Psoas muscle (tissue), 8 donors: Measurements from ENCODE around the gene FNTB. TPM values are rescaled to one million over a fixed set of nuclear protein-coding genes. Genes with fewer than 3 reads are reported as not detected.

Experiments
- ATAC-seq, 4 donors: fragments of 200-7000 bp; cut with Tn5 transposase; one replicate each; pipeline ENCODE4 v1.9.1; 2020; ENCODE audit warnings: moderate library complexity in 3 of 4, mild to moderate bottlenecking in 2 of 4
- DNase-seq, 2 donors: peaks; one replicate each; pipeline ENCODE4 v3.0.0-alpha.2; 2020
- H3K27ac ChIP-seq: fragments of 200-600 bp; one replicate; pipeline ENCODE4 v1.8.0; 2022
- H3K27me3 ChIP-seq, 3 donors: fragments of 200-600 bp in 1 of 3; one replicate each; pipeline versions ENCODE4 v1.6.1 to v1.8.0; 2013 to 2022; ENCODE audit warnings: low read length in 2 of 3, mild to moderate bottlenecking in 2 of 3, moderate library complexity in 1 of 3; ENCODE audit not compliant: insufficient read depth in 3 of 3
- H3K36me3 ChIP-seq, 2 donors: fragments of 200-600 bp in 1 of 2; one replicate each; pipeline versions ENCODE4 v1.6.1 to v1.8.0; 2013 to 2022; ENCODE audit warnings: low read depth in 1 of 2, mild to moderate bottlenecking in 1 of 2, moderate library complexity in 1 of 2; ENCODE audit not compliant: insufficient read depth in 1 of 2
- H3K4me1 ChIP-seq: fragments of 200-600 bp; one replicate; pipeline ENCODE4 v1.8.0; 2022
- H3K4me3 ChIP-seq: fragments of 200-600 bp; one replicate; pipeline ENCODE4 v1.8.0; 2022; ENCODE audit warnings: mild to moderate bottlenecking
- H3K9me3 ChIP-seq: fragments of 200-600 bp; one replicate; pipeline ENCODE4 v1.8.0; 2022
- WGBS, 3 donors: extraction: QIAGEN DNeasy Blood & Tissue Kit; methylation state at CpG; one replicate each; pipeline versions ENCODE4 v1.1.6 to v1.1.7; 2013; 5-methylcytosine and 5-hydroxymethylcytosine counted together
- intact Hi-C, 2 donors: fragments of 100-400 bp; cut with DNase I; formaldehyde crosslinking; loops; one replicate each; pipeline versions ENCODE4 v1.11.0 to v1.14.2; 2022
- polyA plus RNA-seq, 3 donors: library from polyadenylated mRNA; stranded (reverse); fragments of 200-250 nt; gene quantifications; one replicate each; pipeline ENCODE4 v1.2.3, GENCODE V29; 2013
- total RNA-seq, 4 donors: library from RNA; stranded (reverse); fragmentation: NEBNext Ultra II Directional in 2 of 4; extraction: Animal tissue kit (Norgen Biotek cat#: 25700) in 2 of 4; gene quantifications; one replicate each; pipeline versions ENCODE4 v1.2.1 to v1.2.4, GENCODE V29; 2021 to 2023
- TF ChIP-seq, protein P1 (sequence below): fragments of 200-600 bp; IDR thresholded peaks from one replicate; pipeline ENCODE4 v1.8.0; 2022; ENCODE audit warnings: antibody characterized with exemption
- donor health status: healthy with polysubstance abuse.
- donor health status: DM: no; HTN: no; CAD: no; lungs with moderate emphysema.
- donor health status: Bipolar disorder and iron deficiency.
- donor health status: healthy.
- donor health status: DM: yes; HTN: yes; CAD: no.
- donor health status: DM: no; HTN: no; CAD: no.
- donor health status: DM: no; HTN: no; CAD: no.
- donor health status: DM: yes; HTN: yes; CAD: no.

FNTB gene
- total and polyA plus RNA-seq, 7 donors: 10.2 to 28.8 (median 19.4) TPM

DNA sequence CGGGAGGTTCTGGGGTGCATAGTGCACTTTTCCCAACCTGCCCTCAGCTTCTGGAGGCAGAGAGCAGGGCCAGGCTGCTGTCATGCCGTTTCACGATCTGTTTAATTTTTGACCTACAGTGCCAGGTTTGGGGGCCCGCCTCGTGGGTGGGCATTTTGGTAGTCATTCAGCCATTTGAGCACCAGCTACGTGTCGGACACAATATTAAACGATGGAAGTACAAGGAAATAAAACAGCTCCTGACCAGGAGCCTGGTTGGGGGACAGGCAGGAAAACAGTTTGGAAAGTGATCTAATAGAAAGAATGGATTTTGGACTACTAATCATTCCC, 708 bp downstream of the FNTB start:
- H3K36me3 ChIP-seq: no peaks in the 10 kb centered on the region
- H3K4me3 ChIP-seq: peak overlapping the region; percentile 84
- no peaks in the 10 kb centered on the region for H3K27me3 ChIP-seq
- intact Hi-C loops: loop anchor here (2.0 to 10.0 kb wide), 7 partner anchors 33 to 835 kb away; partner anchors contain the start of gene FUT8 (in 1 of the 2)
- 0 to 1% (median 0%) methylated on average over 8 of the region's 8 CpGs for WGBS, 3 donors
- DNase-seq (no peak), ATAC-seq (no peak)
- peaks cover 15% of the 10 kb centered on the region for H3K4me1 ChIP-seq
- TF ChIP-seq, protein P1, sequence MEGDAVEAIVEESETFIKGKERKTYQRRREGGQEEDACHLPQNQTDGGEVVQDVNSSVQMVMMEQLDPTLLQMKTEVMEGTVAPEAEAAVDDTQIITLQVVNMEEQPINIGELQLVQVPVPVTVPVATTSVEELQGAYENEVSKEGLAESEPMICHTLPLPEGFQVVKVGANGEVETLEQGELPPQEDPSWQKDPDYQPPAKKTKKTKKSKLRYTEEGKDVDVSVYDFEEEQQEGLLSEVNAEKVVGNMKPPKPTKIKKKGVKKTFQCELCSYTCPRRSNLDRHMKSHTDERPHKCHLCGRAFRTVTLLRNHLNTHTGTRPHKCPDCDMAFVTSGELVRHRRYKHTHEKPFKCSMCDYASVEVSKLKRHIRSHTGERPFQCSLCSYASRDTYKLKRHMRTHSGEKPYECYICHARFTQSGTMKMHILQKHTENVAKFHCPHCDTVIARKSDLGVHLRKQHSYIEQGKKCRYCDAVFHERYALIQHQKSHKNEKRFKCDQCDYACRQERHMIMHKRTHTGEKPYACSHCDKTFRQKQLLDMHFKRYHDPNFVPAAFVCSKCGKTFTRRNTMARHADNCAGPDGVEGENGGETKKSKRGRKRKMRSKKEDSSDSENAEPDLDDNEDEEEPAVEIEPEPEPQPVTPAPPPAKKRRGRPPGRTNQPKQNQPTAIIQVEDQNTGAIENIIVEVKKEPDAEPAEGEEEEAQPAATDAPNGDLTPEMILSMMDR: no peak
- peak overlapping the region; percentile 90 for H3K27ac ChIP-seq
- no peaks in the 10 kb centered on the region for H3K9me3 ChIP-seq

DNA sequence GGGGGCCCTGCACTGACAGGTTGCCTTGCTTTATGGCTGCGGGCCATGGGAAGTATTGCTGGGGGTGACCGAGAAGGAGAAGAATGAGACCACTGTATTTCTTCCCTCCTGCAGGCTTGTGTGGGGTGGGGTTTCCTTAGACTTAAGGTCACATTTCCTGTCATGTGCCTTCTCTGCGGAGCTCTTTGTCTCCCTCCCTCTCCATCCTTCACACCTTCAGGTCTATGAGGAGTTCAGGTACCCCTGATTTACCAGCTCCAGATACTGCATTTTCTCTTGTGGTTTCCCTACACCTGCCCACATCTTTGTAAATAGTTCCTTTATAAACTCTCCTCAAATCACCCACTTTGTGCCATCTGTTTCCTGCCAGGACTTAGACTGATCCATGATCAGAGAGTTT, 3.6 kb downstream of the FNTB start:
- no peaks in the 10 kb centered on the region for H3K36me3 ChIP-seq
- H3K27me3 ChIP-seq: no peaks in the 10 kb centered on the region
- H3K27ac ChIP-seq: no peak overlapping the region
- H3K4me3 ChIP-seq: no peak overlapping the region
- H3K4me1 ChIP-seq: peaks cover 15% of the 10 kb centered on the region
- TF ChIP-seq, protein P1: no peak
- intact Hi-C loops: no loop called here
- H3K9me3 ChIP-seq: no peaks in the 10 kb centered on the region
- 70 to 82% (median 79%) methylated on average over 3 of the region's 3 CpGs for whole genome bisulfite sequencing, 3 donors
- ATAC-seq (no peak), DNase-seq (no peak)

DNA sequence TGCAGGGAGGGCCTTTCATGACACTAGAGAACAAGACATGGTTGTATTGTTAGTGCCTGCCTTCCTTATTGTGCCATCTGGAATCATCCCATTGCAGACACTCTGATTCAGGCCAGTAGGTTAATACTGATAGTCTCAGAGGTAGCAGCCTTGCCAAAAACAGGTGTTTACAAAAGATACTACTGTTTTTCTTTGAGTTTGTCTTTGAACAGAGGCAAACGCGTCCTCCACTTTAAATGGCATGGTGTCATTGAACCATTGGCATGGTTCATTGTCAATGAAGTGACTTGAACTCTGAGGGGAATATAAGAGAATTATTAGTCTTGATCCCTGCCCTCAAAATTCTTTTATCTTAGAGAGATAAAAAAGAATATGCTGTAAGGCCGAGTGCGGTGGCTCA, 4.2 kb downstream of the FNTB start:
- TF ChIP-seq, protein P1: no peak
- Histone ChIP-seq H3K9me3 (no peaks in the 10 kb centered on the region), H3K4me3 (no peak overlapping the region), H3K27me3 (no peaks in the 10 kb centered on the region), H3K27ac (no peak overlapping the region), H3K4me1 (peaks cover 15% of the 10 kb centered on the region), H3K36me3 (no peaks in the 10 kb centered on the region)
- no peak for ATAC-seq
- intact Hi-C loops: no loop called here
- 93 to 95% (median 95%) methylated on average over 4 of the region's 4 CpGs for WGBS, 3 donors
- DNase-seq: no peak

DNA sequence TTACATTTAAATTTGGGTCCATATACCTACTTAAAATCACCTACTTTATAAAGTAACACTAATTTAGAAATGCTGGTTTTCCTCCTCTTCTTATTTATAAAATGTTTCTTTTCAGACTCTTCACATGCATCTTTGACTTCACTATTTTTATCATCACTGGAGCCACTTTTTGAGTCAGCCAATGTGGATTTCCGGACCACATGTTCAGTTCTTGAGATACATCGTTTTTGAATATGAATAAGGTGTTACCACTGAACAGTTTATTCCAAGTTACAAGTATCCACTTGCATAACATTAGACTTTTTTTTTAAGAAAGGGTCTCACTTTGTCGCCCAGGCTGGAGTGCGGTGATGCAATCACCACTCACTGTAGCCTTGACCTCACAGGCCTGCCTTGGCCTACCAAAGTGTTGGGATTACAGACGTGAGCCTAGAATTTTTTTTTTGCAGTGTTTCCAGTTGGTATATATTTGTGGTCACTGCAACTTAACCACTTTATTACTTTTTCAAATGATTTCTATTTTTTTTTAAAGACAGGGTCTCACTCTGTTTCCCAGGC, 5.7 kb downstream of the FNTB start:
- Histone ChIP-seq H3K27me3 (no peaks in the 10 kb centered on the region), H3K27ac (peak overlapping the region; percentile 3), H3K4me1 (peaks cover 11% of the 10 kb centered on the region), H3K4me3 (no peak overlapping the region), H3K36me3 (no peaks in the 10 kb centered on the region), H3K9me3 (no peaks in the 10 kb centered on the region)
- ATAC-seq (no peak), DNase-seq (no peak)
- 78 to 92% (median 83%) methylated on average over 5 of the region's 5 CpGs for WGBS, 3 donors
- intact Hi-C loops: no loop called here
- TF ChIP-seq, protein P1: no peak
